Natural killer cell (primary cell): Measurements from ENCODE around the gene TSHZ1. TPM values are rescaled to one million over a fixed set of nuclear protein-coding genes. Genes with fewer than 3 reads are reported as not detected.

Source experiments
- ATAC-seq, 3 donors: fragments of 150-1000 bp in 2 of 3; fragments of 200-7000 bp in 1 of 3; cut with Tn5 transposase; 1 replicate in 1 of 3; 2 replicates in 2 of 3; pipeline ENCODE4 v1.10.0; 2021; ENCODE audit warnings: mild to moderate bottlenecking in 2 of 3, moderate library complexity in 2 of 3
- DNase-seq, 2 donors: peaks; one replicate each; pipeline versions ENCODE4 v3.0.0 to v3.0.0-alpha.2; 2013 to 2021; ENCODE audit warnings: mixed read lengths in 1 of 2
- H3K27ac ChIP-seq: one replicate; pipeline ENCODE4 v1.5.1; 2013; ENCODE audit warnings: mild to moderate bottlenecking, low read length
- H3K27me3 ChIP-seq: one replicate; pipeline ENCODE4 v1.6.1; 2013; ENCODE audit warnings: low read length; ENCODE audit not compliant: control insufficient read depth, insufficient read depth
- H3K36me3 ChIP-seq: one replicate; pipeline ENCODE4 v1.6.1; 2013; ENCODE audit warnings: low read length; ENCODE audit not compliant: control insufficient read depth, insufficient read depth
- H3K4me1 ChIP-seq: one replicate; pipeline ENCODE4 v1.6.1; 2013; ENCODE audit warnings: low read length; ENCODE audit not compliant: control insufficient read depth, insufficient read depth
- H3K4me3 ChIP-seq: one replicate; pipeline ENCODE4 v1.5.1; 2013; ENCODE audit warnings: low read length
- H3K9me3 ChIP-seq: one replicate; pipeline ENCODE4 v1.6.1; 2013; ENCODE audit warnings: low read length; ENCODE audit not compliant: control insufficient read depth, insufficient read depth
- H3K27ac Mint-ChIP-seq, 2 donors: one replicate each; pipeline ENCODE4 v1.8.0; 2022; ENCODE audit warnings: mild to moderate bottlenecking in 2 of 2, mixed read lengths in 2 of 2, moderate library complexity in 1 of 2
- H3K27me3 Mint-ChIP-seq, 2 donors: one replicate each; pipeline ENCODE4 v1.8.0; 2022; ENCODE audit warnings: low read depth in 2 of 2, mixed read lengths in 2 of 2
- H3K36me3 Mint-ChIP-seq: one replicate; pipeline ENCODE4 v1.8.0; 2022; ENCODE audit warnings: mixed read lengths
- H3K4me1 Mint-ChIP-seq, 2 donors: one replicate each; pipeline ENCODE4 v1.8.0; 2022; ENCODE audit warnings: mixed read lengths in 2 of 2
- H3K4me3 Mint-ChIP-seq: one replicate; pipeline ENCODE4 v1.8.0; 2022; ENCODE audit warnings: mild to moderate bottlenecking, moderate library complexity, mixed read lengths
- H3K9me3 Mint-ChIP-seq, 2 donors: one replicate each; pipeline ENCODE4 v1.8.0; 2022; ENCODE audit warnings: mixed read lengths in 2 of 2
- CTCF ChIP-seq: fragments of 200-600 bp; IDR thresholded peaks from one replicate; pipeline ENCODE4 v1.8.0; 2022; ENCODE audit warnings: antibody characterized with exemption
- WGBS: methylation state at CpG from one replicate; pipeline ENCODE4 v1.1.7; 2013; ENCODE audit warnings: missing lambda C conversion rate; ENCODE audit not compliant: insufficient coverage; 5-methylcytosine and 5-hydroxymethylcytosine counted together
- intact Hi-C: fragments of 100-400 bp; cut with micrococcal nuclease; formaldehyde crosslinking; loops from one replicate; pipeline ENCODE4 v1.14.2; 2022
- total RNA-seq, 4 donors: library from RNA; stranded (reverse); fragments of 120-200 nt in 1 of 4; gene quantifications; one replicate each; pipeline versions ENCODE4 v1.2.3 to v1.2.4, GENCODE V29; 2013 to 2022

TSHZ1 gene
- total RNA-seq, 3 donors from 2014 or later (not counting 1 experiment from before 2014, with no cell fraction given), result 44.3 to 51.6 (median 44.8) TPM

DNA sequence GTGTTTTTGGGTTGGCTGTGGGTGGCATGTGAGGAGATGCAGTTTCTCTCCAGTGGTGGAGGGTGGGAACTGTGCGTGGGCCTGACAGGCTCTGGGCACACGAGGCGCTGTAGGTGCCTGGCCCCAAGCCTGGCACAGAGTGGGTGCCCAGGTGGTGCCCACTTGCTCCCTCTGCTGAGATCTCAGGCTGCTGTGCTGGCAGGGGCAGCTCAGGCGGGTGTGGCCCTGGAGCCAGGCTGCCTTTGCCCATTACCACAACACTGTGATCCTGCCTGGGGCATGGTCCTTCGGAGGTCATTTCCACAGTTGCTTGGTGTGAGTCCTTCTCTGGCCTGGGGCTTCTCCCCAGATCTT, 20.4 kb downstream of the TSHZ1 start:
- Mint-ChIP-seq H3K36me3 (no peaks in the 10 kb centered on the region), H3K27ac (peak overlapping the region in 1 of 2 donors; percentile 88), H3K27me3 (no peaks in the 10 kb centered on the region), H3K4me1 (peaks cover 50 to 68% of the 10 kb centered on the region in 2 donors), H3K9me3 (no peaks in the 10 kb centered on the region), H3K4me3 (no peak overlapping the region)
- DNase-seq (peak in 1 of 2 donors; percentile 22), ATAC-seq (no peak)
- intact Hi-C loops, result no loop called here
- WGBS, result 94% methylated on average over 5 of the region's 5 CpGs
- Histone ChIP-seq H3K4me3 (no peak overlapping the region), H3K27ac (no peak overlapping the region), H3K9me3 (no peaks in the 10 kb centered on the region), H3K4me1 (peaks cover 49% of the 10 kb centered on the region), H3K27me3 (no peaks in the 10 kb centered on the region), H3K36me3 (peaks cover 2% of the 10 kb centered on the region)
- no peak for TF ChIP-seq CTCF

DNA sequence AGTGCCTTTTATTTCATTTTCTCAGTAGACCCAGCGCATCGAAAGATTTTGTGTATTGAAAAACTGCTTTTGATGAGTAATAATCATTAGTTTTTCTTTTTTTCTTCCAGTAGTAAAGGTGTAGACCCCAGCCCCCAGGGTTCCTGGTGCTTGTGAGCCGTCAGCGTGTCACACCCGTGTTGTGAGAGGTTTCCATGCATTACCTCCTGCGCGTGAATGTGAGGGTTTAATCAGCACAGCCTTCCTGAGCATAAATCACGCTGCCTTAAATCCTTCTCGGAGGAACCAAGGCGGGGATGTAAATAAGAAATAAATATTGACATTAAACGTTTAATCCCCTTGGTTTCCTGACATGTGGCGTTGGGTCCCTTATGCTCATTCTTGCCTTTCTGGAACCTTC, 24.3 kb downstream of the TSHZ1 start:
- DNase-seq (no peak), ATAC-seq (no peak)
- Mint-ChIP-seq H3K36me3 (no peaks in the 10 kb centered on the region), H3K4me1 (peaks cover 11 to 41% of the 10 kb centered on the region in 2 donors), H3K4me3 (no peak overlapping the region), H3K27me3 (no peaks in the 10 kb centered on the region), H3K27ac (no peak overlapping the region), H3K9me3 (no peaks in the 10 kb centered on the region)
- no peak for TF ChIP-seq CTCF
- Histone ChIP-seq H3K4me3 (no peak overlapping the region), H3K9me3 (no peaks in the 10 kb centered on the region), H3K27me3 (no peaks in the 10 kb centered on the region), H3K27ac (no peak overlapping the region), H3K36me3 (peaks cover 2% of the 10 kb centered on the region), H3K4me1 (peaks cover 22% of the 10 kb centered on the region)
- WGBS, result 99% methylated on average over 12 of the region's 12 CpGs
- intact Hi-C loops, result no loop called here

DNA sequence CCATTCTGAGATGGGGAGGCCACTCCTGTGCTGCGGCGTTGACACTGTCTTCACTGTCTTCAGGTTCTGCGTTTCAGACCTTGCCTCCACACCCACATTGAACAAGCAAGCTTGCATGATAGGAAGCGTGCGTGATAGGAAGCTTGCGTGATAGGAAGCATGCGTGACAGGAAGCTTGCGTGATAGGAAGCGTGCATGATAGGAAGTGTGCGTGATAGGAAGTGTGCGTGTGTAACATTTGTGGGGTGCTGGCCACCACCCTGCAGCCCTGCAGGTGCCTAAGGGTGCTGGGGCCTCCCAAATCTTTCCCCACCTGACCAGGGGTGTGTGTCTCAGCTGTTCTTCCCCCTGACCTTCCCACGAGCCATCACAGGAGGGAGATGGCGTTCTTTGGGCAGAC, 25.3 kb downstream of the TSHZ1 start:
- no peaks in the 10 kb centered on the region for H3K9me3 ChIP-seq
- H3K36me3 Mint-ChIP-seq, result no peaks in the 10 kb centered on the region
- intact Hi-C loops, result no loop called here
- peaks cover 2% of the 10 kb centered on the region for H3K36me3 ChIP-seq
- H3K27ac Mint-ChIP-seq, result no peak overlapping the region
- no peaks in the 10 kb centered on the region for H3K9me3 Mint-ChIP-seq
- H3K4me3 Mint-ChIP-seq, result no peak overlapping the region
- H3K4me3 ChIP-seq, result no peak overlapping the region
- WGBS, result 79% methylated on average over 12 of the region's 13 CpGs
- H3K27ac ChIP-seq, result no peak overlapping the region
- no peak for TF ChIP-seq CTCF
- DNase-seq (no peak), ATAC-seq (peak in 1 of 3 donors; percentile 8)
- H3K27me3 Mint-ChIP-seq, result no peaks in the 10 kb centered on the region
- no peaks in the 10 kb centered on the region for H3K27me3 ChIP-seq
- peaks cover under 1 to 37% of the 10 kb centered on the region in 2 donors for H3K4me1 Mint-ChIP-seq
- peaks cover 13% of the 10 kb centered on the region for H3K4me1 ChIP-seq

GRCh38 chr18:75238100-75238499, 27.5 kb downstream of the TSHZ1 start:
- Histone ChIP-seq H3K27ac (no peak overlapping the region), H3K4me1 (peaks cover 5% of the 10 kb centered on the region), H3K36me3 (peaks cover 2% of the 10 kb centered on the region), H3K4me3 (no peak overlapping the region), H3K9me3 (no peaks in the 10 kb centered on the region), H3K27me3 (no peaks in the 10 kb centered on the region)
- DNase-seq (no peak), ATAC-seq (no peak)
- intact Hi-C loops, result no loop called here
- H3K4me1 Mint-ChIP-seq, result peaks cover 19 to 59% of the 10 kb centered on the region in 2 donors
- no peaks in the 10 kb centered on the region for H3K27me3 Mint-ChIP-seq
- no peak for TF ChIP-seq CTCF
- no peak overlapping the region for H3K27ac Mint-ChIP-seq
- WGBS, result 92% methylated on average over 13 of the region's 13 CpGs
- no peak overlapping the region for H3K4me3 Mint-ChIP-seq
- no peaks in the 10 kb centered on the region for H3K9me3 Mint-ChIP-seq
- H3K36me3 Mint-ChIP-seq, result no peaks in the 10 kb centered on the region
